MCF 10A (cell line): ENCODE data around the gene GUK1. TPM values are rescaled to one million over a fixed set of nuclear protein-coding genes. Genes with fewer than 3 reads are reported as not detected.
A peak's percentile ranks its signal among the peaks of the same experiment; 100 is the strongest.

Source experiments
- BruUV-seq: library from RNA; stranded (reverse); fragments of 400-500 nt; replicated peaks from 2 replicates; lab custom pipeline; 2021; lab: Mats Ljungman, UMichigan
- CTCF ChIA-PET: fragments of 300-600 bp; sonication (Branson Sonifier 250); formaldehyde crosslinking; extraction: SDS; loops from one replicate; lab custom pipeline; 2021; ENCODE audit warnings: antibody characterized with exemption, inconsistent platforms; lab: Yijun Ruan, JAX
- POLR2A ChIA-PET: fragments of 300-600, 350-650 bp; sonication (Branson Sonifier 250); formaldehyde crosslinking; extraction: SDS; loops from one replicate; lab custom pipeline; 2020; ENCODE audit warnings: antibody characterized with exemption, inconsistent platforms; lab: Yijun Ruan, JAX
- DNase-seq: peaks from one replicate; pipeline ENCODE4 v3.0.0-alpha.2; 2018; ENCODE audit not compliant: unreplicated experiment
- H3K27ac Mint-ChIP-seq: one replicate; pipeline ENCODE4 v1.8.0; 2022; ENCODE audit warnings: mild to moderate bottlenecking, low read depth, mixed read lengths; ENCODE audit not compliant: unreplicated experiment
- H3K27me3 Mint-ChIP-seq: one replicate; pipeline ENCODE4 v1.8.0; 2022; ENCODE audit warnings: mixed read lengths; ENCODE audit not compliant: insufficient read depth, unreplicated experiment
- H3K36me3 Mint-ChIP-seq: one replicate; pipeline ENCODE4 v1.8.0; 2022; ENCODE audit warnings: mild to moderate bottlenecking, moderate library complexity, mixed read lengths; ENCODE audit not compliant: insufficient read depth, unreplicated experiment
- H3K4me1 Mint-ChIP-seq: one replicate; pipeline ENCODE4 v1.8.0; 2022; ENCODE audit warnings: mixed read lengths; ENCODE audit not compliant: insufficient read depth, unreplicated experiment
- H3K4me3 Mint-ChIP-seq: one replicate; pipeline ENCODE4 v1.8.0; 2022; ENCODE audit warnings: mild to moderate bottlenecking, moderate library complexity, mixed read lengths; ENCODE audit not compliant: unreplicated experiment
- H3K9me3 Mint-ChIP-seq: one replicate; pipeline ENCODE4 v1.8.0; 2022; ENCODE audit warnings: mixed read lengths; ENCODE audit not compliant: unreplicated experiment
- intact Hi-C: fragments of 100-400 bp; cut with micrococcal nuclease; formaldehyde crosslinking; loops from 2 replicates; pipeline ENCODE4 v1.14.1; 2022
- total RNA-seq: library from RNA; stranded (reverse); gene quantifications from 2 replicates; pipeline ENCODE4 v1.2.3, GENCODE V29; 2022
- TF ChIP-seq, protein P1 (sequence below): fragments of 200-600 bp; IDR thresholded peaks from one replicate; pipeline ENCODE4 v1.8.0; 2022; ENCODE audit warnings: antibody characterized with exemption, mild to moderate bottlenecking; ENCODE audit not compliant: unreplicated experiment

Gene GUK1
- total RNA-seq, 1 experiment from 2014 or later: 495 TPM

DNA sequence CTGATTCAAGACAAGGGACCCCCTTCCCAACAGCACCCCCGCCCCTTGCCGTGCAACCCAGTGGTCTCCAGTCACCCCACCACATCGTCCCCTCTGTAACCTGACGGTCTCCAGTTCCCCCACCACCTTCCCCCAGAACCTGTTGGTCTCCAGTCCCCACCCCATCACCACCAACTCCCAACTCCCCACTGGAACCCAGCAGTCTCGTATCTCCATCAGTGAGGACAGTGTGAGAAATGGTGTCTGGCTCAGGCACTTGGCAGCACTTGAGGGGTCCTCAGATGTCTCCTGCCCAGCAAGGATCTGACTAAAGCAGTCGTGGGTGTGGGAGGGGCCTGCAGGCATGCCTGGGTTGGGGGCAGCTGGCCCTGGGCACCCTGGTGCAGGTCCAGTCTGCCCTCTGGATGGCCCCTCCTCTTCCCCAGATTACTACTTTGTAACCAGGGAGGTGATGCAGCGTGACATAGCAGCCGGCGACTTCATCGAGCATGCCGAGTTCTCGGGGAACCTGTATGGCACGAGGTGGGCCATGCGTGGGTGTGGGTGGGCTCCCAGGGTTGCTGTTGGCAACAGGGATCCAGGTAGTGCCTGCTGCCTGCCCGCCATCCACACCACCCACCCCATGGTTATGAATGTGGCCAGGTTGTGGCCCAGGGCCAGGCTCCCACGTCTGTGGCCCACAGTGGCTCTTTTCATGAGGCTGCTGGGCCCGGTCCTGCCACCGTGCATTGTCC, 6.5 kb downstream of the GUK1 start:
- H3K36me3 Mint-ChIP-seq: peaks cover 59% of the 10 kb centered on the region
- CTCF ChIA-PET: interaction anchor here (0.7 to 7.3 kb wide), 2 partner anchors 10 to 18 kb away, joined by 3 to 72 read pairs; partner anchors contain the start of gene IBA57

DNA sequence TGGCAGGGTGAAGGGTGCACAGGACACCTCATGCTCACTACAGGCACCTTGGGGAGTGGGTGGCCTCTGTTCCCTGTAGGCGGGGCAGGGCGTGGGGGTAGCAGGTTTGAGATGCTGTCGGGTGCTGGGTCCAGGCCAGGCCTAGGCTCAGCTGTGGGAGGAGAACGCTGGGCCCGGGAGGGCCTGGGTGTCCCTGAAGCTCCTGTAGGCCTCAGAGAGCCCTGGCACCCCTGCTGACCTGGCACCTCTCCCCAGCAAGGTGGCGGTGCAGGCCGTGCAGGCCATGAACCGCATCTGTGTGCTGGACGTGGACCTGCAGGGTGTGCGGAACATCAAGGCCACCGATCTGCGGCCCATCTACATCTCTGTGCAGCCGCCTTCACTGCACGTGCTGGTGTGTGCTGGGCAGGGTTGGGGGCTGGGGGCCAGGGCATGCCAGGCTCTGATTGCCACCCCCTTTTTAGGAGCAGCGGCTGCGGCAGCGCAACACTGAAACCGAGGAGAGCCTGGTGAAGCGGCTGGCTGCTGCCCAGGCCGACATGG, 7.1 kb downstream of the GUK1 start:
- Mint-ChIP-seq H3K27me3 (no peaks in the 10 kb centered on the region), H3K27ac (peak overlapping the region; percentile 83), H3K4me1 (peaks cover 56% of the 10 kb centered on the region), H3K36me3 (peaks cover 53% of the 10 kb centered on the region), H3K9me3 (no peaks in the 10 kb centered on the region), H3K4me3 (no peak overlapping the region)
- ChIA-PET CTCF (interaction anchor here (2.5 kb wide), 1 partner anchor 18 kb away, joined by 17 read pairs; the partner anchor contains the start of gene IBA57), POLR2A (interaction anchor here (8.9 kb wide), 1 partner anchor 17 kb away, joined by 137 read pairs; the partner anchor contains the start of gene IBA57)
- TF ChIP-seq, protein P1, sequence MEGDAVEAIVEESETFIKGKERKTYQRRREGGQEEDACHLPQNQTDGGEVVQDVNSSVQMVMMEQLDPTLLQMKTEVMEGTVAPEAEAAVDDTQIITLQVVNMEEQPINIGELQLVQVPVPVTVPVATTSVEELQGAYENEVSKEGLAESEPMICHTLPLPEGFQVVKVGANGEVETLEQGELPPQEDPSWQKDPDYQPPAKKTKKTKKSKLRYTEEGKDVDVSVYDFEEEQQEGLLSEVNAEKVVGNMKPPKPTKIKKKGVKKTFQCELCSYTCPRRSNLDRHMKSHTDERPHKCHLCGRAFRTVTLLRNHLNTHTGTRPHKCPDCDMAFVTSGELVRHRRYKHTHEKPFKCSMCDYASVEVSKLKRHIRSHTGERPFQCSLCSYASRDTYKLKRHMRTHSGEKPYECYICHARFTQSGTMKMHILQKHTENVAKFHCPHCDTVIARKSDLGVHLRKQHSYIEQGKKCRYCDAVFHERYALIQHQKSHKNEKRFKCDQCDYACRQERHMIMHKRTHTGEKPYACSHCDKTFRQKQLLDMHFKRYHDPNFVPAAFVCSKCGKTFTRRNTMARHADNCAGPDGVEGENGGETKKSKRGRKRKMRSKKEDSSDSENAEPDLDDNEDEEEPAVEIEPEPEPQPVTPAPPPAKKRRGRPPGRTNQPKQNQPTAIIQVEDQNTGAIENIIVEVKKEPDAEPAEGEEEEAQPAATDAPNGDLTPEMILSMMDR: no peak
- intact Hi-C loops: no loop called here
- no TSS peak for BruUV-seq
- DNase-seq: no peak

More for the DNA sequence above, 6.5 kb downstream of the GUK1 start:
- POLR2A ChIA-PET: interaction anchor here (0.6 kb wide), 1 partner anchor 340 kb away, joined by 3 read pairs; no protein-coding TSS in a partner anchor
- no peak for DNase-seq
- intact Hi-C loops: no loop called here
- H3K9me3 Mint-ChIP-seq: no peaks in the 10 kb centered on the region
- BruUV-seq: no TSS peak
- no peak overlapping the region for H3K27ac Mint-ChIP-seq
- no peak overlapping the region for H3K4me3 Mint-ChIP-seq
- TF ChIP-seq, protein P1: no peak
- H3K4me1 Mint-ChIP-seq: peaks cover 60% of the 10 kb centered on the region
- no peaks in the 10 kb centered on the region for H3K27me3 Mint-ChIP-seq

DNA sequence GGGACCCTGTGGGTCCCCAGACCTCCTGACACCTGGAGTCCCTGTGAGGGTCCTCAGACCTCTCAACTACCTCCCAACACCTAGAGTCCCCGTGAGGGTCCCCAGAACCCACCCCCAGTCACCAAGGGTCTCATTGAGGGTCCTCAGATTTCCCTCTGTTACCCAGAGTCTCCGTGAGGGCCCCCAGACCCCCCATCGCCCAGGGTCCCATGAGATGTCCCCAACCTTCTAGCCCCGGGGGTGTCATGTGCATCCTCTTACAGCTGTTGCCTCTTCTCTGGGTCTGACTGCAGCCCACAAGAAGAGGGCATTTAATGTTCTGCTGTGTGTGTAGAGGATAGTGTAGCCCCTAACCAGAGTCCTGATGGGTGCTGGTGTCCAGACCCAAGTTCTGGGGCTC, 7.7 kb downstream of the GUK1 start:
- peaks cover 47% of the 10 kb centered on the region for H3K36me3 Mint-ChIP-seq
- peaks cover 51% of the 10 kb centered on the region for H3K4me1 Mint-ChIP-seq

More for the DNA sequence above, 7.7 kb downstream of the GUK1 start:
- ChIA-PET CTCF (interaction anchor here (1.6 to 2.5 kb wide), 2 partner anchors 17 to 18 kb away, joined by 5 to 17 read pairs; partner anchors contain the start of gene IBA57), POLR2A (interaction anchor here (1.3 to 8.9 kb wide), 2 partner anchors 12 to 16 kb away, joined by 4 to 137 read pairs; partner anchors contain the start of gene IBA57)
- intact Hi-C loops: no loop called here
- BruUV-seq: no TSS peak
- Mint-ChIP-seq H3K27ac (peak overlapping the region; percentile 83), H3K9me3 (no peaks in the 10 kb centered on the region), H3K27me3 (no peaks in the 10 kb centered on the region), H3K4me3 (no peak overlapping the region)
- DNase-seq: no peak
- TF ChIP-seq, protein P1: no peak
